GM19463 (cell line): ENCODE measurements around the gene RSPO3.
"Not testable (repeated sequence)": the region's sequence is repeated elsewhere in the genome, so short reads cannot be mapped to it uniquely, and the experiment has no call there.

ENCODE experiments used
- ATAC-seq: cut with Tn5 transposase; IDR thresholded peaks from one replicate; pipeline ENCODE4 v1.9.1; 2021; ENCODE audit warnings: mild to moderate bottlenecking, moderate library complexity; ENCODE audit not compliant: unreplicated experiment

Gene RSPO3

DNA sequence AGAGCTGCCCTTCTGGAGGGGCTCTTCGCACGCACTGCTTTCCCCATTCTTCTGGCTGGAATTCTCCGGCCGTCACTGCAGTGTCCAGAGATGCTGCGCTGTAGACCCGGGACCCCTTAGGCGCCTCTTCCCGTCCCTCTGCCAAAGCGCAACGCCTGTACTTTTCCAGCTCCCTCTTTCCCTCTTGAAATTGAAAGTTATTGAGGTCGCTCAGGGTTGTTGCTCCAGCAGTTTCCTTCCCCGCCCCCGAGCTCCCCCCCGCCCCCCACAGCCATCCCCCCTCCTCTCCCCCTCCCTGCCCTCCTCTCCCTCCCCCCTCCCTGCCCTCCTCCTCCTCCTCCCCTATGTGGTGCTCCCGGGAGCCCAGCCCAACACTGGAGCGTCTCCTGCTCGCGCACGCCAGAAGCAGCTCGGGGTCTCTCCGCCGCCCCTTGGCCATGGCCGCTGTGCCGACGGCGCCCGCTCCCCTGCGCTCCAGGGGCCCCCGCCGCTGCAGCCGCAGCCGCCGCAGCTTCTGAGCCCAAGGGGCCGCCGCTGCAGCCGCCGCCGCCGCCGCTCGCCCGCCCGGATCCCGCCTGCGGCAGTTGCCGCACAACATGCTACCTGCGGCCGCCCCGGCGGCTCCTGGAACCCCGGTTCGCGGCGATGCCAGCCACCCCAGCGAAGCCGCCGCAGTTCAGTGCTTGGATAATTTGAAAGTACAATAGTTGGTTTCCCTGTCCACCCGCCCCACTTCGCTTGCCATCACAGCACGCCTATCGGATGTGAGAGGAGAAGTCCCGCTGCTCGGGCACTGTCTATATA, at the start of gene RSPO3:
TSS of gene RSPO3 (plus strand) at position 374 of the 804 bp plus-strand sequence. CDS start 522 bp downstream, outside the sequence.
- no peak for ATAC-seq

- peak; percentile 50 for ATAC-seq
These were observed 48.7 kb upstream of the RSPO3 start for GRCh38 chr6:127069659-127070279.

DNA sequence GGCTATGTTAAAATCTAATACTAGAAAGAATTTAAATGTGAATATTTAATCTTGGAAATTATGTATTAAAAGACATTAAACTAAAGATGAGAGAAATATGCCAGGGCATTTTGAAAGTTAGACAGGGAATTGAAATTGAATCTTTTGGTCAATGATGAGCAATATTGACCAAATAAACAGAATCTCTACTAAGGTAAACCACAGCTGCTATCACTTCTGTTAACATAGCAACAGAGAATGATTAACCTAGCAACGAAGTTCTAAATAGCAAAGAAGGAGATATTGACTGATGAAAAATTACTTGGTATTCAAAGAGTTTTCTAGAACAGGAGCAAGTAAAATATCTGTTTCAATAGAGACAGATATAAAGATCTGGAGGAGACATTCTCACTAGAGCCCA, 45.2 kb upstream of the RSPO3 start:
- peak; percentile 70 for ATAC-seq

GRCh38 chr6:127076466-127076865, 42.0 kb upstream of the RSPO3 start:
- ATAC-seq: no peak

- ATAC-seq: no peak
These were observed 40.6 kb upstream of the RSPO3 start for GRCh38 chr6:127077886-127078285.

DNA sequence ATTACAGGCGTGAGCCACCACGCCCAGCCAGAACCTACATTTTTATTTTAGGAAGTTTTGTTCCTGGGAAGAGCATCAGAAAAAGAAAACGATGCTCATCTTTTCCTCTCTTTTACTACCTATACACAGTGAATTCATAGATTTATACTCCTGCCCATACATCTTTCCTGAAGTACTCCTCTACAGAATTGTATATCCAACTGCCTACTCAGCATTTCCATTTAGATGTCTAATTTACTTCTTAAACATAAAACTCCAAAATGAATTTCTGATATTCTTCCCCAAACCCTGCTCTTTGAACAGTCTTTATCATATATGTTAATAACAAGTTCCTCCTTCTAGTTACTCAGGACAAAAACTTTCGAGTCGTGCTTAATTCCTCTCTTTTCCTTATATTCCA, 39.8 kb upstream of the RSPO3 start:
- ATAC-seq: no peak

DNA sequence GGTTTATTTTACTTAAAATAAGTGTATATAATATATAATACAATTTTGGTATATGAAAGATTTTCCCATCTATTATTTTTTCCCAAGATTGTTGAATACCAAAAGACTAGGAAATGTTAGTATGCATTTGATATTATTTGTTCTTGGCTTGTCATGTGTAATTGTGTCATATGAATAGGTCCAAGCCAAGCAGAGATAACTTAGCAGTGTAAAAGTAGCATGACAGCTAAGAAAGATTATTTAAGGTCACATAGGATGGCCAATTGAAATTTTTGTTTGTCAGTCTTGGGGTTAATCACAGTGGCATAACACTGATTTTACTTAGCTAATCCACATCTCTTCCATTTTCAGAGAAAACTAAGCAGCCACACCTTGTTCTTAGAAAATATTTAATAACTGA, 38.8 kb upstream of the RSPO3 start:
- ATAC-seq: no peak

- ATAC-seq: no peak
These were observed 38.4 kb upstream of the RSPO3 start for GRCh38 chr6:127080081-127080480.

DNA sequence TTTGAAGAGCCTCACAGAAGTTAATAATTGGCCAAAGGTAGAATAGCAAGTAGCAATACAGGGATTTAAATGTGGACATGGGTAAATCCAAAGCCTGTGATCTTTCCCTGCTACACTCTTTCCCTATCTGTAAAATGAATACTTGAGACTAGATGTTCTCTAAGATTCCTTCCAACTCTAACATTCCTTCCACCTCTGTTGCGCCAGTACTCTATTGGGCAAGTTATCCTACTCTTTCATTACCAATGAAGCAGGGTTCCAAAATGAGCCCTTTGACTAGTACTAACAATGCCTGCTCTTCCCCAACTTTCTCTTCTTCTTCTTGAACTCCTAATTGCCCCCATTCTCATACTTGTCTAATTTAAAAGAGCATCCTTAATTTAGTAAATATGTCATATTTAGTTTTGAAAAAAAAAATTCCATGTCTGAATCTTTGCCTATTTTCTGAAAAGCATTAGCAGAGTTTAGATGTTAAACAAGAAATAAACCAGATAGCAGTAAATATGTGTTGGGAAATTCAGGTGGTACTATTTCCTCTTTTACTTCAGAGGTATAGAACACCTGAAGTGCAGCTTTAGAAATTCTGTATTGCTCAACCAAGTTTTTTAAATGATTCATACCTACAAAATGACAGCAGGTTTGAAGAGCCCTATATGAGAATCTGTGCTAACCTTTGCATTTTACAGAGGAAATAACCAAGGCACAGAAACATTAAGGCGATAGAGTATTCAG, 35.1 kb upstream of the RSPO3 start:
- no peak for ATAC-seq

DNA sequence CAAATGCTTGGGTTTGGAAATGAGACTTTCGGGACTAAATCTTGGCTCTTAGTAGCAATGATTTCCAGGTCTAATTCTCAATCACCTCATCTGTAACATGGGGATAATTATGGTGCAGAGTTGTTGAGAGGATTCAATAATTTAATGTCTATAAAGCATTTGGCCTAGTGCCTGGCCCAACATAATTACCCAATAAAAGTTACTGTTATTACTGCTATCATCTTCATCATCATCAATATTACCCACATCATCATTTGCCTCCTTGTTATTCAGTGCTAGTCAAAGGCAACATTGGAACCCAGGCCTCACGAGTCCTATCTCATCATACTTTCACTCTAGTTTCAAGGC, 34.5 kb upstream of the RSPO3 start:
- no peak for ATAC-seq

DNA sequence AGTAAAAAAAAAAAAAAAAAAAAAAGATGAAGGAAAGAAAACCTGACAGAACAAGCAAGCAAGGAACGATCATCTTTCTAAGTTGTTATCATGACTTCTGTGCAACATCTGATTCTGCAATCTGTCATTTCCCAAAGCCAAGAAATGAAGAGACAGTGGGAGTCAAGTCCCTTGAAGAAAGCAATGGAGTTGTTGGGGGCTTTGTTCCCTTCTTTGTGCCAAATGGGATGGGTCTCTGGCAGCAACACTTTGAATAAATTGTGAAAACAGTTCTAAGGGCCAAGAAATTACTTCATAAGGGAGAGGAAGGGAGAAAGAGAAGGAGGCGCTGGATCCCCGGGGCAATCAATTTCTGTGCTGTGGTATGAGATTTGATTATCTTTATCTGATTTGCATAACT, 33.3 kb upstream of the RSPO3 start:
- no peak for ATAC-seq

- ATAC-seq: no peak
These were observed 28.4 kb upstream of the RSPO3 start for GRCh38 chr6:127090051-127090450.

DNA sequence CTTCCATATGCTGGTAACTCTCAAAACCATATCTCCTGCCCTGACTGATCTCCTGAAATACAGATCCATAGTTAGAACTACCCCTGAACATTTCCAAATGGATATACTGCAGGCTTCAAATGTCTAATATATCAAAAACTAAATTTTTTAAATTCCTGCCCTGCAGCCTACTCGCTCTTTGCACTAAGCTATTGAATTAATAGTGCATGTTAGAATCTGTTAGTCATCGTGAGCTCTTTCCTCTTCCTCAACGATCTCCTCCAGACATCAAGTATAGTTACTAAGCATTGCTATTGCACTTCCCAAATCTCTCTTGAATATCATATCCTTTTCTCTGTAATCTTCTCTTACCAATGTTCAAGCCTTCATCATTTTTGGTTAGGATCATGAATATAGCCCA, 26.0 kb upstream of the RSPO3 start:
- ATAC-seq: no peak

GRCh38 chr6:127094791-127095190, 23.7 kb upstream of the RSPO3 start:
- ATAC-seq: no peak

DNA sequence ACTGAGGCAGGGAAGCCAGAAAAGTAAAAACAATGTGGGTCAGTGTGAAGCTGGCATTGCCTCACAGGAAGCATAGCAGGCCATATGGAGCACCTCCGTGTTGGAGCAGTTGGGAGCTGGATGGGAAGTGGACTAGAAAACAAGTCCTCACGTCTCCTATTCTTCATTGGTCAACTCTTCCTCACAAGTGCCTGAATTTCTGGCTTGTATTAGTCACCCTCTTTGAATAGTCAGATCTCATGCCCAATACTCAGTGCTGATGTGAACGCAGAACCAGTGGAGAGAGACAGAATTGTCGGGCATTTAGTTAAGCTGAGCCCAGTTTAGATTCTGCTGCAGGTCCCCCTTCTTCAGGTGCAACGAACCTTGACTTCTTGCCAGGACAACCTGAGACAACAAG, 22.3 kb upstream of the RSPO3 start:
- ATAC-seq: no peak

GRCh38 chr6:127097442-127097841, 21.0 kb upstream of the RSPO3 start:
- ATAC-seq: not testable (repeated sequence)

DNA sequence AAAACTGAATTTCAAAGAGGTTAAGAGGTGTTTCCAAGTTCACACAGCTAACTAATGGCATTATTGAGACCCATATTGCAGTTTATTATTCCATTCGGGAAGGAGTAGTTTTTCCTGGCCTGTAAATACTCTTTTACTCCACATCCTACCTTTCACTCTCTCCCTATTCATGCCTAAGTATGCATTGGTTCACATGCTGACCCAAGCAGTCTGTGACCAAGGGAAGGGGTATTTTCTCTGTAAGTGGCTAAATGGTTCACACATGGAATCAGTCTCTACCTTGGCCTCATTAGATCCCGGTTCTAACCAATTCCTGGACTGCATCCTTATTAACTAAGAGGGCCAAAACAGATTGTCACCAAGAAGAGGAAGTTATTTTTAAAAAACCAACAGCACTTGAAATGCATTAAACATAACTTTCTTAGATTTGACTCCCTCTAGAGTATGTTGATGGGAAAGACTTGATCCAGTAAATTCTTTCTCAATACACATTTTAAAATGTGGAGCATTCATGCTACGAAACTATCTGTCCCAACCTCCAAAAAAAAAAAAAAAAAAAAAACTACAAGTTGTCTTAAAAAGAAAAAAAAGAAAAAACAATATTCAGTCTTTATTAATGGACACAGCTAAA, 17.8 kb upstream of the RSPO3 start:
- ATAC-seq: no peak

DNA sequence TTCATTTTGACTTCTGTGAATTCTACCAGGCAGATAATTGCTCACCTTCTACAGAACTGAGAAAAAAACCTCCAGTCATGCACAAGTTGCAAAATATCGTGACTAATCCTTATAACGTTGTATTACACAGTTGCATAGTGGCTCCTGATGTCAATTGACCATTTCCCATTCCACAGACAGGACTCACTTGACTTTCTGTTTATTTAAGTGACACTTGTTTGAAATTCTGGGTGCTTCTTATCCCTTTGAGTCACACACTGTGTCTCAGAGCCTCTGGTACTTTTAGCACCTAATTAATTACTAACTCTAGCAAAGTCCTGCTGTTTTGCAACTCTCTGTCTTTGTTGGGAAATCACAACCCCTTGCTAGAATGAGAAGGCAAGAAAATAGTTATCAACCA, 16.2 kb upstream of the RSPO3 start:
- no peak for ATAC-seq

DNA sequence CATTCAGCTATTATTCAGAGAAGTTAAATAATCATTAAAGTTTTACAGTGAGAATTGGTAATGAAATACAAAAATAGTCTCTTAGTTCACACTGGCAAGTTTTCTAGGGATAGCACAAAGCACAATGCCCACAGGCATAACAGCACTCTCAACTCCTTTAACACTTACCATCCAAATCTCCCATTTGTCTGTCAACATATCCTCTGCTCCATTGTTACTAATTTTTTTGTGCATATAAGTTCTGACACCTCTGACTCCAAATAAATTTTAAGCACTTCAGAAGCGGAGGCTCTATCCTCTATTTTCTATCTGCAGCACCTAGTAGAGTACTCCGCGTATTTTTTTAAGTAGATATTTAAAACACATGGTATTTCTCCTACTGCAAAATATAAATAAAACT, 15.6 kb upstream of the RSPO3 start:
- no peak for ATAC-seq

- no peak for ATAC-seq
These were observed 15.0 kb upstream of the RSPO3 start for GRCh38 chr6:127103482-127103881.

GRCh38 chr6:127107916-127108315, 10.6 kb upstream of the RSPO3 start:
- no peak for ATAC-seq

GRCh38 chr6:127110712-127111111, 7.8 kb upstream of the RSPO3 start:
- ATAC-seq: no peak
